Kidney (tissue), 14 donors: ENCODE measurements around the gene SNX17. TPM values are rescaled to one million over a fixed set of nuclear protein-coding genes. Genes with fewer than 3 reads are reported as not detected.
A peak's percentile ranks its signal among the peaks of the same experiment; 100 is the strongest.

Source experiments
- DNase-seq, 5 donors: peaks; one replicate each; pipeline ENCODE4 v3.0.0-alpha.2; 2013 to 2020
- FAIRE-seq: peaks from 2 replicates; lab custom pipeline; 2012; peaks lifted over from hg19 to GRCh38; lab: Jason Lieb, UNC
- H3K27ac ChIP-seq, 2 donors: one replicate each; pipeline ENCODE4 v1.7.0; 2013; ENCODE audit warnings: low read depth in 2 of 2, low read length in 2 of 2, inconsistent platforms in 1 of 2
- H3K27me3 ChIP-seq: one replicate; pipeline ENCODE4 v1.7.1; 2013; ENCODE audit warnings: low read length, inconsistent platforms; ENCODE audit not compliant: control insufficient read depth, insufficient read depth
- H3K36me3 ChIP-seq, 3 donors: one replicate each; pipeline versions ENCODE4 v1.7.0 to v1.7.1; 2013; ENCODE audit warnings: low read length in 3 of 3, control low read depth in 1 of 3, inconsistent platforms in 1 of 3; ENCODE audit not compliant: insufficient read depth in 3 of 3, control insufficient read depth in 2 of 3
- H3K4me1 ChIP-seq, 3 donors: one replicate each; pipeline versions ENCODE4 v1.7.0 to v1.7.1; 2013; ENCODE audit warnings: low read length in 3 of 3, inconsistent platforms in 1 of 3, low read depth in 1 of 3; ENCODE audit not compliant: control insufficient read depth in 2 of 3, insufficient read depth in 2 of 3
- H3K4me3 ChIP-seq, 3 donors: one replicate each; pipeline versions ENCODE4 v1.7.0 to v1.8.1; 2013; ENCODE audit warnings: low read length in 3 of 3, control low read depth in 1 of 3, inconsistent platforms in 1 of 3
- H3K9ac ChIP-seq, 3 donors: one replicate each; pipeline versions ENCODE4 v1.7.0 to v1.7.1; 2013; ENCODE audit warnings: low read length in 3 of 3, control low read depth in 1 of 3, inconsistent platforms in 1 of 3
- H3K9me3 ChIP-seq, 3 donors: one replicate each; pipeline versions ENCODE4 v1.7.0 to v1.7.1; 2013; ENCODE audit warnings: low read length in 3 of 3, control low read depth in 1 of 3, inconsistent platforms in 1 of 3; ENCODE audit not compliant: control insufficient read depth in 2 of 3, insufficient read depth in 1 of 3
- intact Hi-C: fragments of 100-400 bp; cut with DNase I; formaldehyde crosslinking; loops from one replicate; pipeline ENCODE4 v1.11.1; 2022
- polyA plus RNA-seq: library from polyadenylated mRNA; stranded (reverse); fragments of 350-450 nt; fragmentation: Illumina TruSeq; extraction: RNeasy Lipid Tissue Mini Kit (QIAGEN cat#74804); gene quantifications from one replicate; pipeline ENCODE4 v1.2.3, GENCODE V29; 2014; ENCODE audit warnings: low read depth, low replicate concordance; ENCODE audit not compliant: insufficient read depth
- total RNA-seq: library from RNA; stranded (reverse); fragmentation: NEBNext Ultra II Directional; extraction: Animal tissue kit (Norgen Biotek cat#: 25700); gene quantifications from one replicate; pipeline ENCODE4 v1.2.1, GENCODE V29; 2021
- TF ChIP-seq, protein P1 (sequence below): IDR thresholded peaks from 3 replicates; pipeline ENCODE4 v1.5.1; 2012; ENCODE audit warnings: mild to moderate bottlenecking, moderate library complexity, borderline replicate concordance; ENCODE audit not compliant: insufficient read depth; ENCODE audit errors: extremely low read depth
- donor health status: control.
- donor health status: control.
- donor health status: control.
- donor health status: control.
- donor health status: control.
- donor health status: DM: yes; HTN: yes; CAD: no.
- donor health status: Normal renal cell carcinoma (clear cell type).

The SNX17 gene
- total and polyA plus RNA-seq, 2 donors from 2014 or later = 98.7 to 115 TPM

DNA sequence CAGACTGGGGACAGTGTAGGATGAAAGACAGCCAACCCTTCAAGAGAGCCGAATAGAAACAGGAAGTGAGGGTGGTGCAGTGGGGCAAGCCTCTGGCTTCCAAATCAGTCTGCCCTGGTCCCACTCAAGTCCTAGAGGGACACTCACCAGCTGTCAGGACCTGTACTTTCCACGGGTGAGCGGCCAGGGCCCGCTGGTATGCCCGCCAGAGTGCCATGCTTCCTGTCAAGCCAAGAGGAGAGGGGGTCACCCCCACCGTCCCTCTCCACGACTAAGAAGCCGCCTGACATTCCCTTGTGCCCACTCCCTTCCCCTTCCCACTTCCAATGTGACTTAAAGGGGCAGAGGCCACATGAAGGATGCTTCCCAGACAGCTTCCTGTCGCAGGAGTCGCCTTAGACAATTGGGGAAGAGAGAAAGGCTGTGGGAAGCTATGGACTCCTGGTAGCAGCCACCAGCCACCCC lies 48.1 kb upstream of the SNX17 start:
- peak in 3 of 5 donors; percentile 39 to 78 (median 63) for DNase-seq
- Histone ChIP-seq H3K36me3 (peaks cover 2 to 14% (median 3%) of the 10 kb centered on the region in 3 donors), H3K27me3 (no peaks in the 10 kb centered on the region), H3K4me1 (peaks cover 0 to 11% (median 0%) of the 10 kb centered on the region in 3 donors), H3K9me3 (no peaks in the 10 kb centered on the region), H3K9ac (peak overlapping the region; percentile 96 to 97 (median 97)), H3K27ac (peak overlapping the region; percentile 86 to 96), H3K4me3 (peak overlapping the region; percentile 95 to 98 (median 97))
- TF ChIP-seq, protein P1, sequence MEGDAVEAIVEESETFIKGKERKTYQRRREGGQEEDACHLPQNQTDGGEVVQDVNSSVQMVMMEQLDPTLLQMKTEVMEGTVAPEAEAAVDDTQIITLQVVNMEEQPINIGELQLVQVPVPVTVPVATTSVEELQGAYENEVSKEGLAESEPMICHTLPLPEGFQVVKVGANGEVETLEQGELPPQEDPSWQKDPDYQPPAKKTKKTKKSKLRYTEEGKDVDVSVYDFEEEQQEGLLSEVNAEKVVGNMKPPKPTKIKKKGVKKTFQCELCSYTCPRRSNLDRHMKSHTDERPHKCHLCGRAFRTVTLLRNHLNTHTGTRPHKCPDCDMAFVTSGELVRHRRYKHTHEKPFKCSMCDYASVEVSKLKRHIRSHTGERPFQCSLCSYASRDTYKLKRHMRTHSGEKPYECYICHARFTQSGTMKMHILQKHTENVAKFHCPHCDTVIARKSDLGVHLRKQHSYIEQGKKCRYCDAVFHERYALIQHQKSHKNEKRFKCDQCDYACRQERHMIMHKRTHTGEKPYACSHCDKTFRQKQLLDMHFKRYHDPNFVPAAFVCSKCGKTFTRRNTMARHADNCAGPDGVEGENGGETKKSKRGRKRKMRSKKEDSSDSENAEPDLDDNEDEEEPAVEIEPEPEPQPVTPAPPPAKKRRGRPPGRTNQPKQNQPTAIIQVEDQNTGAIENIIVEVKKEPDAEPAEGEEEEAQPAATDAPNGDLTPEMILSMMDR = no peak
- FAIRE-seq = no peak
- intact Hi-C loops = no loop called here

DNA sequence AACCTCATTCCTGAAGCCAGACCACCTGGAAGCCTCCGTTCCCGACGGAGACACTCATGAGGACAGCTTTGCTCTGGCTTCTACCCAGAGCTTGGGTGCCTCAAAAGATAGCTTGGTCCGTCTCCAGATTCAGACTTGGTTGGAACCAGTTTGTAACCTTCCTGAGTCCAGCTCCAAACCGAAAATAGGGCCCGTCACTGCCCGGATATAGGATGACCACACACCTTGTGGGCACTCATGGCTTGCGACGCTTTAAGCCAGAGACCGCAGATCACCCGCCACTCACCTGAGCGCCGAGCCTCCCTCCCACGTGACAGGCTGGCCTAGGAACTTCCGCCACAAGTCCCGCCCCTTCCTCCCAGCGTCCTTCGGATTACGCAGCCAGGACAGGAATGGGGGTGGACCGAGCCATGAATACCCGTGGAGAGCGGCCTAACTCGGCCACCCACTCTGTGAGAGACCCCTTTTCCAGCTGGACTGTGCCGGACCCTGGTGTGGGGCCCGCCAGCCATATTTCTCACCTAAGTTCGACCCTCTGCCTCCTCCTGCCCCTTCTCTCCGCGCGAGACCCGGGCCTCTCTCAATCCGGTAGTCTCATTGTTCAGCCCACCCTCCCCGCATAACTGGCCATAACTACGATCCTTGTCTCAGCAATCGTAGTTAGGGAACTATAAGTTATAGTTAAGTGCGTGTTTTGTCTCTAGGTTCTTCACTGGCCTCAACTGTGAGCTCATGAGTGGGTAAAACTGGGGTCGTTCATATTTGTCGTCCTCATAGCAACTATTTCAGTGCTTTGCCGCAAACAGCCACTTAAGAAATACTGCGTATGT lies 47.4 kb upstream of the SNX17 start, which contains the start of gene MPV17:
TSS of gene MPV17 (minus strand) at position 332 of the 830 bp plus-strand sequence. CDS start 580 bp downstream, outside the sequence.
- TF ChIP-seq, protein P1 = no peak
- peak within 1 kb of the TSS; percentile 86 to 96 for H3K27ac ChIP-seq
- peak within 1 kb of the TSS; percentile 96 to 97 (median 97) for H3K9ac ChIP-seq
- intact Hi-C loops = no loop called here
- peak within 1 kb of the TSS; percentile 95 to 98 (median 97) for H3K4me3 ChIP-seq
- no peaks in the 10 kb centered on the region for H3K27me3 ChIP-seq
- H3K4me1 ChIP-seq = peaks cover 0 to 11% (median 0%) of the 10 kb centered on the region in 3 donors
- no peaks in the 10 kb centered on the region for H3K9me3 ChIP-seq
- peaks cover 3 to 18% (median 4%) of the 10 kb centered on the region in 3 donors for H3K36me3 ChIP-seq
- DNase-seq (peak; percentile 95 to 98 (median 97)), FAIRE-seq (no peak)

DNA sequence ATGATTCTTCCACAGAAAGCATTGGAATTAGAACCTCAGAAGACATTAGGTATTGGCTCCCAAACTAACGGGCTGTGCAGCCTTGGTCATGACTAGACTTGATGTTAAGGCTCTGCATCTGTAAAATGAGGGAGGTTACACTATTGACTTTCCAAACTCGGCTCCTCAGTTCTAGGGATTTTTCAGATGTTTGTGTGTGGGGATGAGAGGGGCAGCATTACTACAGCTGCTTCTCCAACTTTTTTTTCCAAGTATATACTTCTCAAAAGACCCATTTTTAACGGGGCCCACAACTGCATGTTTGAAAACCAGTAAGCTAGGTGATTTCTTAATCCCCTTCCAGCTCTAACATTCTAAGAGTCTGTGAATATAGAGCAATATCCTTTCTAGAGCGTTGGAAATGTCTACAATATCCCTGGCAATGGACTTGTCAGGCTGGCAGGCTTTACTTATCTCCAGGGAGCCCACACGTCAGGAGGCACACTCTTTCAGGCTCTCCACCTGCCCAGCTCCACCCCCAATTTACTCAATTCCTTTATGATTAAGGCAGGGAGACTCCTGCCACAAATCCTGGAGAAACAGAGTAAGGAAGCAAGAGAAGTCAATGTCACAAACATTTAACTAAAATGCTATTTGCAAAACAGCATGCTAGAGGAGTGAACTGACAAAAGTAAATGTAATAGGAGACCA lies 46.7 kb upstream of the SNX17 start:
- Histone ChIP-seq H3K27ac (peak overlapping the region; percentile 86 to 96), H3K36me3 (peaks cover 3 to 25% (median 11%) of the 10 kb centered on the region in 3 donors), H3K4me3 (peak overlapping the region; percentile 95 to 98 (median 97)), H3K9ac (peak overlapping the region; percentile 78 to 97 (median 97)), H3K27me3 (no peaks in the 10 kb centered on the region), H3K9me3 (no peaks in the 10 kb centered on the region), H3K4me1 (peaks cover 0 to 11% (median 0%) of the 10 kb centered on the region in 3 donors)
- FAIRE-seq (no peak), DNase-seq (no peak)
- intact Hi-C loops = no loop called here
- TF ChIP-seq, protein P1 = no peak
